GM19240 (cell line): ENCODE data around the gene MRGPRE.

Experiments used
- DNase-seq: peaks from one replicate; pipeline ENCODE4 v3.0.0; 2011; ENCODE audit warnings: low spot score; ENCODE audit not compliant: insufficient read length

MRGPRE gene

DNA sequence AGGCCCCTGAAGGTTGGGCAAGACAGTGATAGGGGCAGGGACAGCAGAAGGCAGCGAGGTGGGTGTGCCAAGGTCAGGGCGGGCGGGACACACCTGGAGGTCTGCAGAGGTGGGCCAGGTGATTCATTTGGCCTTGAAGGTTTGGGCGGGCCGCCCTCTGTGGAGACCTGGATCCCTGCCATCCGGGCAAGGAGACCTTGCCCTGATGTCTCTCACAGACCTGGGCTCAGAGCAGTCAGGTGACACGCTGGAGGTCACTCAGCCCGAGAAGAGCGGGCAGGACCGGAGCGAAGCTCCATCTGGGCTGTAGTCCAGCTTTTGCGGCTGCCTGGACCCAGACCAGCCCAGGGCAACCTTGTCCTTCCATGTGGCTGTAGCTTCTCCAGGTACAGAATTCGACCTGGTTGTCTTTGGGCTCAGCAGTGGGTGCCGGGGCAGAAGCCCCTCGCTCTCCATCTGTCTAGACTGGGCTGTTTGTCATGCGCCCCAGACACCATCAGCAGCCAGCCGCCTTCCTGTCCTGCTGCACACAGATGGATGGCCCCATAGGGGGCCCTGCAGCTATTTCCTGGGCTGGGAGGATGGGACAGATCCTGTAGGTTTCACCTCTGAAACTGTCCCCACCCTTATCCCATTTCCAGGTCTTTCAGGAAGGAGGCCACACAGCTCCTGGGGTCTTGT, 16.7 kb downstream of the MRGPRE start:
- no peak for DNase-seq

DNA sequence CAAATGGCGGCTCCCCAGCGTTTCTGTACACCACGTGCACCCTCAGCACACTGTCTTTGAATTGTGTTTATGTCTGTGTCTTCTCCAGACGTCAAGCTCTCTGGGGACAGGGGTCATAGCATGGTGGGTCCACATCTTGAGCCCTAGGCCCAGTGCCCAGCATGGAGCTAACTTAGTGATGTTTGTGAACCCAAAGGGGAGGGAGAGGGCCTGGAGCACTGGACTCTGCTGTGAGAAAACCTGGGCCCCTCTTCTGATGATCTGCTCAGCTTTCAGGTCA, 17.9 kb downstream of the MRGPRE start:
- no peak for DNase-seq

DNA sequence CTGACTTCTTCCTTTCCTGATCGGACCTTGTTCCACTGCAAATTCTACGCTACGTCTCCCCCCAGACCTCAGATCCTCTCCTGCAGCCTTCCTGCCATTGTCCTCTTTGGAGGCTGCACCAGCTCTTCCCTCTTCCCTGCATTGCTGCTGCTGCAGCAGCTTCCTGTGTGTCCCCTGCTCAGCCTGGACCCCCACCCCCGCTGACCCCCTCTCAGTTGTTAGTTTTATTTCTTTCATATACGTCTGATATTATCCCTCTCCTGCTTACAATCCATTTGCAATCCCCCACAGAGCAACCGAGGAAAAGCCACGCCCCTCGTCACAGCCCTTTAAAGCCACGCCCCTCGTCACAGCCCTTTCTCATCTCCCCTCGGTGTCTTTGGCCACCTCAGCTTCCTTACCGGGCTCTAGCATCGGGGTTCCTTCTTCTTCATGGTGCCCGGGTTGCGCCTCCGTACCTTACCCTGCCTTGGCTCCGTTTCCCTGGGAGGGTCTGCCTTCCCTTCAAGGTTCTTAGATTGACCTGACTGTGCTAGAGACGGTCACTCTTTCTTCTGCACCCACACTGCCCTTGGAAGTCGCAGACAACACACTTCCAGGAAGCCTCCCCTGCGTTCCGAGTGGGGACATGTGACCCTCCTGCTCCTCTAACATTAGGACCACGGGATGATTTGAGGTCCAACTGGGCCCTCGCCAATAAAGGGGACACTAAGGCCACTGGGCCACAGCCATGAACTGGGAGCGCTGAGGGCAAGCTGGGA, 18.4 kb downstream of the MRGPRE start:
- DNase-seq = no peak

DNA sequence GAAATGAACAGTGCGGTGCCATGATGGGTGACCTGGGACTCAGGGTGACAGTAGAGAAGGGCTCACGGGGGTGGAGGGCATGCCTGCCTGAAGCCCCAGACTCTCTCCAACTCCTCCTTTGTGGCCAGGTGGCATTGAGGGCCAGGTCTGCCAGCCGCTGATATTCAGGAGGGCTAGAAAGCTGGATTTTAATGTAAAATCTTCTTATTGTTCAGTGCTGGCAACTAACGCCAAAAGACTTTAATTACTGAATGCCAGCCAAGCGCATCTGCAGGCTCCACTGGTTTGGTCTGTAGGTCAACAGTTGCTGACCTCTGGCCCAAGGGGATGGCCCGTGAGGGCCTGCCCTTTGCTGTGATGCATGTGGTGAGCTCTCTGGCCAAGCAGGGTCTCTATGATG, 23.9 kb downstream of the MRGPRE start:
- no peak for DNase-seq

DNA sequence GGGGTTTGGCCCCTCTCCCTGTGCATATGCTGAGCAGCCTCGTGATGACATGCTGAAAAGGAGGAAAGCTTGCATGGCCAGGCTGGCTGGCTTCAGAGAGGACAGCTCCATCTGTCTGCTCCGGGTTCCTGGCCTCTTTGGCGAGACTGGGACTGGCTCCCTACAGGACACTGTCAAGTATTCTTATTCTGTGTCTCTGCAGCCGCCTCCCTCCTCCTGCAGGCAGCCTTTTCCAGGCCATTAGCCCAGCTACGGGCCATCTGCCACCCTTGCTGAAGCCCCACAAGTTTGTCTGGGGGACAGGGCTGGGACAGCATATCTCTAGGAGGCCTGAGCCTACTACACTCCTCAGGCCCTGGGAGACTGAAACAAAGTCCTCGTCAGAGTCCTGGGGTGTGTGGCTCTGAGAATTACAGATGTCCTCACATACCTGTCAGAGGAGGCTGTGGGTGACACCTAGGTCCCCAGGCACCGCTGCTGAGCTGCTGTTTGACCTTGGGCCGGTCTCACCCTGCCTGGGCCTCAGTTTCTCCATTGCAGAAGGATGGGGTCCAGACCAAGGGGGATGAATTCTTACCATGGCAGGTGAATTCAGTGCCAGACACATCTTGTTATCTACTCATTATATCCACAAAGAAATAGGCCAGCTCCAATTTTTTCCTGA, 24.6 kb downstream of the MRGPRE start:
- DNase-seq = no peak

DNA sequence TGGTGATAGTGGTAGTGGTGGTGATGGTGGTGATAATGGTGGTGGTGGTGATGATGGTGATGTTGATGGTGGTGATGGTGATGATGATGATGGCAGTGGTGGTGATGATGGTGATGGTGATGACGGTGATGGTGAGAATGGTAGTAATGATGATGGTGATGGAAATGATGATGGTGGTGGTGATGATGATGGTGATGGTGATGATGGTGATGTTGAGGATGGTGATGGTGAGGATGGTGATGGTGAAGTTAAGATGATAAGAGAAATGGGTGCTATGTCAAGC, 25.4 kb downstream of the MRGPRE start:
- DNase-seq = no peak

DNA sequence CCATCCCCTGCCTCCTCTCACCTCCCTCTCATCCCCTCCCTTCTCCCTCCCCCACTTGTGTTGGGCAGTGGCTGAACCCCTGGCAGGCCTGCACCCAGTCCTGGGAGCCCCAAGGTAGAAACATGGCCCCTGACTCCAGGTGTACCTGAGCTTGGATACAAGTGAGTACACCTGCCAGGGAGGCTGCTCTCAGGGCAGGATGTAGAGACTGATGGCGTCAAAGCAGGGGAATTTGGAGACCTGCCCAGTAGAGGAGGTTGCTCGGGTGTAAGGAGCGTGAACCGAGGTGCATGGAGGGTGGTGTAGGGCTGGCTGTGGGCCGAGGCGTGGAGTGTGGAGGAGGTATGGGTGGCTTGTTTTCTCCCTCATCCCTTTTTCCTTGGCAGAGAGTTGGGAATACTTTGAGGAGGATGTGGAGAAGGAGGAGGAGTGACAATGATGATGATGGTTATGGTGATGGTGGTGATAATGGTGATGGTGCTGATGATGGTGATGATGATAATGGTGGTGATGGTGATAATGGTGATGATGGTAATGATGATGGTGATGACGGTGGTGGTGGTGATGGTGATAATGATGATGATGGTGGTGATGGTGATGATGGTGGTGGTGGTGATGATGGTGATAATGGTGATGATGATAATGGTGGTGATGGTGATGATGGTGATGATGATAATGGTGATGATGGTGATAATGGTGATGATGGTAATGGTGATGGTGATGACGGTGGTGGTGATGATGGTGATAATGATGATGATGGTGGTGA, 25.9 kb downstream of the MRGPRE start:
- no peak for DNase-seq

DNA sequence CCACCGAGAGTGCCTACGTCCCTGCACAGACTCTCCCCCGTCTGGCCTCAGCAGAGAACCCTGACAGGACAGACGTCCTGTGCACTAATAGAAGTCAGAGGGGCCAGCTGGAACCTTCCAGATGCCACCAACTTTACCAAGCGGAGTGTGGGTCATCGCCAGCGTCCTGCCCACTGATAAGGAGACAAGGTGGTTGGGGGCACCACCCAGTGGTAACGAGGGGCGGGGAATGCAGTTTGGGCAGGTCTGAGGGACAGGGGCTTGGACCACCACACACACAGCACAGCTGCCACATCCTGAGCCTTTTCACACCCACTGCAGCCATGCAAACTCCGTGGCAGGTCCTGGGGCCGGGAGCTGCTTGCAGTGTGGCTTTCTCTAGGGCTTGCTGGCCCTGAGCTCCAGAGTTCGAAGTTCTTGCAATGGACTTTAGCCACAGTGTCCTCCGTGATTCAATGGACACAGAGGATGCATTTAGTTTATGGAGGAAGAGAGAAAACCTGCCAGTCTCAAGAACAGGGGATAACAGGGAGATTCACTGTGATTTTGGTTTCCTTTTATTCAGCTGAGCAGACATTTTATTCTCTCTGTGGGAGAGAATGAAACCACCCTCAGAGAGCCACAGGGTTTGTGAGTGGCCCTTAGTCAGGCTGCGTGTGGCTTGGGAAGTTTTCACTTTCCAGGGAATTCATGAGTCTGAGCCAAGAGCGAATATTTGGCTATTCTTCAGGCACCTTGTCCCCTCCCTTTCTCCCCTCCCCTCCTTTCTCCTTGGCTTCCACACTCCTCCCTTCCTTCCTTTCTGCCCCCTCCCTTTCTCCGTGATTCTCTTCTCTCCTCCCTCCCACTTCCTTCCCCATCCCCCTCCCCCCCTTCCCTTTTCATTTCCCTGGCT, 26.7 kb downstream of the MRGPRE start:
- no peak for DNase-seq

DNA sequence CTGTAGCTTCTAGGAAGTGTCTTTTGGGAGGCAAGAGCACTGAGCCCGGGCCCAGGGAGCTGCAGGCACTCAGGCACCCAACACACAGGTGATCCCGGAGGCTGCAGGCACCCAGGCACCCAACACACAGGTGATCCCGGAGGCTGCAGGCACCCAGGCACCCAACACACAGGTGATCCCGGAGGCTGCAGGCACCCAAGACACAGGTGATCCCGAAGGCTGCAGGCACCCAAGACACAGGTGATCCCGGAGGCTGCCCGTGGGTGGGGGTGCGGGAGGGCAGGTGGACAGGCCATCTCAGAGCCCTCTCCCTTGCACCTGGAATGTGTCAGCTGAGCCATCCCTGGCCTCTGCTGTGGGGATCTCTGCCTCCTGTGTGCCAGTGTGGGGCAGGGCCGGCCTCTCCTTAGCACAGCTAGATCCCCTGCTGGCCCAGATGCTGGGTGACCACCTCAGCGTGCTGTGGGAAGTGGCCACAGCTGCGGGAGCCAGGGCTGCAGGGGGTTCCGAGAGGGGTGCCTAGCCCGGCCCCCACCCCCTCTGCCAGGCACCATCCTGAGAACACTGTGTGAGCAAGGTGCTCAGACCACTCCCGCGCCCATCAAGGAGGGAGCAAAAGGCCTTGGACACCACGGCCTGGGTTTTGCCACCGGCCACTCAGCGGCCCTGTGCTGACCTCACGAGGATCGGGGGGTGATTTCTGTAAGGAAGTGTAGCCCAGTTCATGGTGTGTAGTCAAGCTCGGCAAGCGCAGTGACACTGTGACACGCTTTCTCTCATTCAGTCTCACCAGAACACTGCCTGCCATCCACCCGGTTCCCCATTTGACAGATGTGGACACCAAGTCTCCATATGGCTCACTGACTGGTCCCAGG, 27.8 kb downstream of the MRGPRE start:
- no peak for DNase-seq

DNA sequence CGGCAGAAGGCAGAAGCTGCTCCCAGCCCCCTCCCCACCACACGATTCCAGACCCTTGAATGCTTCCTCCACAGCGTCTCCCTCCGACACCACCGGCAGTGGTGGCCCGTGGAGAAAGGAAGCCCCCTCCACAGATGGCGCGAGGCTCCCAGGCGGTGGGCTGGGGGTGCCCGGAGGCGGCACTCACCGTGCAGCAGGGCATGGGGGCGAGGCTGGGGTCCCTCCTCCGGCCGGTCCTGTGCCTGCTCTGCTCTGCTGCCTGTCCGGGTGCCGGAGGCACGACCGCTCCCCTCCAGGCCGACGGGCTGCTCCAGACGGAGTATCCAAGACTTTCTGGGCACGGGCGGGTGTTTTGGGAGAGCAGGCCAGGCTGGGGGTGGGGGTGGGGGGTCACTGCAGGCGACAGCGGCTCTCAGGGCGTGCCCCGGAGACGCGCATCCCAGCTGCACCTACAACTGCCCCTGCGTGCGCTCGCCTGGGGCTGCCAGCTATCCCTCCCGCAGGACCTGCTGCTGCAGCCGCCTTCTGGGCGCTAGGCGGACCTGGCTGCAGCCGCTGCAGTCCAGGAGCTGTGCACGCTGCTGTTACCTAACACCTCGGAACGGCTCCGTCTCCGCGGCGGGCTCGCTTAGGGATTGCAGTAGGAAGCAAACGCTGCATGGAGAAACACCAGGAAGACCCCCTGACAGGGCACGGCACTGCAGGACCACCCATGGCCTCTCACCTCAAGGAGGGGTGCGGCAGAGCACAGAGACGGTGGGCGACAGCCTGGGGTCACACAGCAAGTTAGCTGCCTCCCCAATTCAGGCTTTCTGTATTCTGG, 28.8 kb downstream of the MRGPRE start:
- no peak for DNase-seq

DNA sequence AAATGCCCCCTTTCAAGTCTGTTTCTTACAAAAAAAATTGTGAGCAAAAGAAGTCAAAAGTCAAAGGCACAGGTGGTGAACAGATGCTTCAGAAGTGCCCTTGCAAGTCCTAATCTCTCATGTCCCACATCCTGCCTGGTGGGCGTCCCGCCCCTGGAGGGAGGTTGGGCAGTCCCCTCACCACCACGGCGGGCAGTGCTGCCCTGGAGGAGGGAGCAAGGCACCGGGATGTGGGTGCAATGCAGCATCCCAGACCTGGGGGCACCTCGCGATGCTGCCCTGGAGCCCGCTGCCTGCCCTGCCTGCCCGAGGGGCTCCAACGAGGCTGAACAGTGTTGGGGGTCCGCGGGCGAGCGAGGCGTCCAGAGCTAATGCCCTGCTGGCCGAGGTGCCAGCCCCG, 29.5 kb downstream of the MRGPRE start:
- DNase-seq = no peak

DNA sequence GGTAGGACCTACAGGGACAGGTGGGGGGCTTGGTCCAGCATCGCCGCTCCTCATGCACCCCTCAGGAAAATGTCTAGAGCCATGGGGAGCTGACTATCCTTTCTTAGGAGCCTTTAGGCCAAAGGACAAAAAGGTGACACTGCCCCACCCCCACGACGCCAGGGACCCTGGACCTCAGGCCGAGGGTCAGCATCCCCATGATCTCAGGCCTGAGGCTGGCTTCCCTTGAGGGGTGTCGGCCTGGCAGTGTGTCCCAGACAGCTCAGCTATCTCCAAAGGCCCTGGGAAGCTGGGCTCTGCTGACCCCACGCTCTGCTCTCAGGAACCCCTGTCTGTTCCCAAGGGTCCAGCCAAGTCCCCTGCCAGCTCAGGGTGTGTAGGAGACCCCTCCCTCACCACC, 29.9 kb downstream of the MRGPRE start:
- DNase-seq = no peak

DNA sequence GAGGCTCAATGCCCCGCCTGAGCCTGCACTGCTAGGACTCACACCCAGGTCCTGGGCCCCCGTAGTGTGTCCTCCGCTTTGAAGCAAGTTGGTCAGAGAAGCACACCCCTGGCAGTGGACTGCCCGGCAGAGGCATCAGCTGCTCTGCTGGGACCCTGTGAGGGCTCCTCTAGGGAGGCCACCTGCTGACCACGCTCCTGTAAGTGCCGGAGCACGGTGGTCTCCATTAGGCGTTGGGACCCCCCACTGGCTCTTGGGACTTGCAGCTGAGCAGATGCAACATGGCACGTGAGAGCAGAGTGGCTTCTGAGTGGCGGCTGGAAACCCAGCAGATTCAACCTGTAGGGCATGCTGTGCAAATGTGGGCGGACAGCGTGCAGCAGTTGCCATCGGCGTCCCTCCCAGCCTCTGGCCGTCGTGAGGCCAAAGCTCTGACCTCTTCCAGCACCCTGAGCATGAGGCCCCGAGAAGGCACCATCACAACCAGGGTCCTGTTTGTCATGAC, 30.5 kb downstream of the MRGPRE start:
- no peak for DNase-seq

DNA sequence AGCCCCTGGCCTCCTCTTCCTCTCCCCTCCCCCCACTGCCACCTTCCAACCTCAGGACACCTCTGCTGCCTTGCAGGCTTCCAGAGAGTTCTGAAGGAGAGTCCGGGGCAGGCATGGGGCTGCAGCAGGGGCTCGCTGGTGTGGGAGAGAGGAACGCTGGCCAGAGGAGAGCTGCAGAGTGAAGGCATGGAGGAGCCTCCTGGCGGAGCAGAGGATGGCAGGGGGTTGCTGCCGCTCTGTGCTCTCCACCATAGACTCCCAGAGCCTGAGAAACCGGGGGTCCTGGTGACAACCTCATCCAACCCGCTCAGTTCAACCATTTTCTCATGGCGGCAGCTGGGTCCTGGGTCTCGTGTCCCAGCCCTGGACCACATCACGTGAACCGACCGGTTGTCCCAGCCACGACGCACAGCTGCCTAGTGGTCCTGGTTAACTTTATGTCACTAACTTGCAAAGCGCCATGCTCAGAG, 31.1 kb downstream of the MRGPRE start:
- no peak for DNase-seq

DNA sequence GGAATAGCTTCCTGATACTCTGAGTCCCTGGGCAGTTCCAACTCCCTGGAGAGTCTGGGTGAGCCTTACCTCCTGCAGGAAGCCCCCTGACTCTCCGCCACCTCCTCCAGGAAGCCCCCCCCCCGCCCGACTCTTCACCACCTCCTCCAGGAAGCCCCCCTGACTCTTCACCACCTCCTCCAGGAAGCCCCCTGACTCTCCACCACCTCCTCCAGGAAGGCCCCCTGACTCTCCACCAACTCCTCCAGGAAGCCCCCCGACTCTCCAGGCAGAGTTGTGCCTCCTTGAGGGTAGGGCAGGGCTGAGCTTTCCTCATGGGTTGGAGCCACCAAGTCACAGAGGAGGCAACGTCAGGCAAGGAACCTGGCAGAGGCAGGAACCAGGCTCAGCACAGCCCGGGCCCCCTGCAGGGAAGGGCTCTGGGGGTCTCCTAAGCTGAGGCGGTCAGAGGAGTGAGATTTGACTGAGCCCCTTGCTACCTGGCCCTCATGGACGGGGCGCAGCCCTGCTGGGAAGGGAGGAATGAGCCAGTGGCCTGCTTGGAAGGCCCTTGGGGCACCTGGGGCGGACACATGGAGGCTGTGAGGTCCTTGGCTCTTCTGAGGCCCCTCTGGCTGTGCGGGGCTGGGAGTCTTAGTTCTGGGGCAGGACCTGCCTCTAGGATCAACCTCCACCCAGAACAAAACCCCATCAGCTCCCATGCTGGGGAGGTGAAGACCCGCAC, 31.7 kb downstream of the MRGPRE start:
- no peak for DNase-seq

DNA sequence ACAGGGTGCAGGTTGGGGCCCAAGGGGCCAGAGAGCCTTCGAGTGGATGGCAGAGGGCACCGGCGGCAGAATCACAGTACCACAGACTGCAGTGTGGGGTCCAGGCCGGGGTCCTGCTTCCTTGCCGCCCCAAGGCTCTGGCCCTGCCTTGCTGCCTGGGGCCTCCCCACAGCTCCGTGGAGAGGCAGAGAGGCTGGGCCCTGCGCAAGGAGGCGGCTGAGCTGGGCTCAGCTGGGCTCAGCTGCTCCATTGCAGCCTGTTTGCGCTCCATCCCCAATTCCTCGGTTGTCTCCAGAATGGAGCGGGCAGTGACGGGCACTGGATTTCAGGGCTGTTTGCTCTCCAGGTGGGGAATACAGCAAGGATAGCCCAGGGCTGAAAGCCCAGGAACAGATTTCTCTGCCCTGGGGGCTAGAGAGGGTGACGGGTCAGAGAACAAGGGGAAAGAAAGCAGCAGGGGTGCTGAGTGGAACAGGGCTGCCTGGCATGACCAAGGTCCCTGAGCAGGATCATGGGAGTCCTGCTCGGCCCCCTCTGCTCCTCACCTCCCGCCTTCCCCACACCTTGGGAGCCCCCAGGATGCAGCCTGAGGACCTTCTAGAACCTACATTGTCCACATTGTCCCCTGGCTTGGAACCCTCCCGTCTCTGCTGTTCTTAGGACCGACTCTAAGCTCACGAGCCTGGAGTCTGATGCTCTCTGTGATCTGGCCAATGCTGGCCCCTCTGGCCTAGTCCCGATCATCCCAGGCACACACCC, 32.5 kb downstream of the MRGPRE start:
- no peak for DNase-seq

DNA sequence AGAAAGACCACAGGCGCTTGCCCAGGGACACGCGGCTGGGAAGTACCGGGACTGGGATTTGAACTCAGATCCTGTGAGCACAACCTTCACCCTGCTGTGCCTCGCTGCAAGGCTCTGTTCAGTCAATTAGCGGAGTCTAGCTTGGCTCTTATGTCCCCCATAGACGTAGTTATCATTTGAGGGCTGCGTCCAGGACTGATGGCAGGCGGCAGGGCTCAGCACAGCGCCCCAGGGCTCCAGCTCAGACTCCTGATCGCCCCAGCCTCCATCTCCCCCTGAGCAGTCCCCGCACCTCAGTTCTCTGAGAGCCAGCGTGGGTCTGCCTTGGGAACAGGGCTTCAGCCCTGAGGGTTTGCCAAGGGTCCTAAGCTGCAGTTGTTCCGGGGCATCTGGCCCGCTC, 33.4 kb downstream of the MRGPRE start:
- no peak for DNase-seq
